SK-N-MC (cell line): ENCODE results near the gene SLC25A44.

Source experiments
- EZH2 ChIP-seq: fragments of 200-600 bp; sonication (generic); IDR thresholded peaks from one replicate; pipeline ENCODE4 v1.6.1; 2017; ENCODE audit warnings: antibody characterized with exemption
- FOXP2 ChIP-seq: optimal IDR thresholded peaks from 2 replicates; pipeline ENCODE3; 2011; ENCODE audit warnings: mild to moderate bottlenecking, moderate library complexity; ENCODE audit not compliant: insufficient read depth; ENCODE audit errors: extremely low read length, control extremely low read depth
- POLR2AphosphoS5 ChIP-seq: IDR thresholded peaks from 2 replicates; pipeline ENCODE4 v1.6.1; 2012; ENCODE audit warnings: mild to moderate bottlenecking, low read depth, low read length, borderline replicate concordance

DNA sequence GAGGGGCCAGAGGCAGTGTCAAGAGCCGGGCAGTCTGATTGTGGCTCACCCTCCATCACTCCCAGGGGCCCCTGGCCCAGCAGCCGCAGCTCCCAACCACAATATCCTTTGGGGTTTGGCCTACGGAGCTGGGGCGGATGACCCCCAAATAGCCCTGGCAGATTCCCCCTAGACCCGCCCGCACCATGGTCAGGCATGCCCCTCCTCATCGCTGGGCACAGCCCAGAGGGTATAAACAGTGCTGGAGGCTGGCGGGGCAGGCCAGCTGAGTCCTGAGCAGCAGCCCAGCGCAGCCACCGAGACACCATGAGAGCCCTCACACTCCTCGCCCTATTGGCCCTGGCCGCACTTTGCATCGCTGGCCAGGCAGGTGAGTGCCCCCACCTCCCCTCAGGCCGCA, 48.0 kb downstream of the SLC25A44 start, which contains the start of gene BGLAP:
- TF ChIP-seq POLR2AphosphoS5 (no peak), FOXP2 (no peak), EZH2 (no peak)
